Activated CD4-positive, alpha-beta T cell treated with anti-CD3 and anti-CD28 coated beads for 48 hours (primary cell): Measurements from ENCODE around the gene RPP25.
A peak's percentile ranks its signal among the peaks of the same experiment; 100 is the strongest.

ENCODE experiments used
- DNase-seq: peaks from one replicate; pipeline ENCODE4 v3.0.0-alpha.2; 2020

The RPP25 gene

GRCh38 chr15:74956648-74957475, at the start of gene RPP25:
Gene RPP25 (minus strand): TSS chr15:74956772. CDS start chr15:74956583, 189 bp downstream.
- DNase-seq, result peak; percentile 83

- DNase-seq, result no peak
These were observed 45.8 kb upstream of the RPP25 start for GRCh38 chr15:75002398-75002797.

GRCh38 chr15:75001310-75001709, 44.7 kb upstream of the RPP25 start:
- DNase-seq, result no peak

- no peak for DNase-seq
These were observed 41.0 kb upstream of the RPP25 start for GRCh38 chr15:74997543-74997942.

- DNase-seq, result no peak
These were observed 40.6 kb upstream of the RPP25 start for GRCh38 chr15:74997141-74997540.

GRCh38 chr15:74995779-74996765, 39.5 kb upstream of the RPP25 start:
- DNase-seq, result no peak

- peak; percentile 96 for DNase-seq
These were observed 38.7 kb upstream of the RPP25 start, which contains the start of gene SCAMP5 for GRCh38 chr15:74995182-74995778. Gene SCAMP5 (plus strand): TSS chr15:74995563. CDS start chr15:75011840, 16,277 bp downstream.

- no peak for DNase-seq
These were observed 38.1 kb upstream of the RPP25 start for GRCh38 chr15:74994685-74995084.

- no peak for DNase-seq
These were observed 37.7 kb upstream of the RPP25 start for GRCh38 chr15:74994236-74994635.

- DNase-seq, result no peak
These were observed 36.0 kb upstream of the RPP25 start for GRCh38 chr15:74992619-74993018.

GRCh38 chr15:74989527-74989926, 33.0 kb upstream of the RPP25 start:
- no peak for DNase-seq

- peak; percentile 63 for DNase-seq
These were observed 31.6 kb upstream of the RPP25 start for GRCh38 chr15:74988007-74988800.

GRCh38 chr15:74983725-74984231, 27.2 kb upstream of the RPP25 start:
- peak; percentile 78 for DNase-seq

- no peak for DNase-seq
These were observed 25.6 kb upstream of the RPP25 start for GRCh38 chr15:74982183-74982582.

GRCh38 chr15:74978503-74978902, 21.9 kb upstream of the RPP25 start:
- peak; percentile 80 for DNase-seq

GRCh38 chr15:74978077-74978476, 21.5 kb upstream of the RPP25 start:
- DNase-seq, result no peak

- DNase-seq, result peak; percentile 65
These were observed 21.0 kb upstream of the RPP25 start for GRCh38 chr15:74977599-74977998.

GRCh38 chr15:74976159-74976558, 19.6 kb upstream of the RPP25 start:
- no peak for DNase-seq

GRCh38 chr15:74967670-74968069, 11.1 kb upstream of the RPP25 start:
- no peak for DNase-seq

- DNase-seq, result no peak
These were observed 8.2 kb upstream of the RPP25 start for GRCh38 chr15:74964794-74965193.

GRCh38 chr15:74963213-74963612, 6.6 kb upstream of the RPP25 start:
- no peak for DNase-seq

- no peak for DNase-seq
These were observed 6.1 kb upstream of the RPP25 start for GRCh38 chr15:74962671-74963070.
